ENCODE measurements around the gene MPDU1. TPM values are rescaled to one million over a fixed set of nuclear protein-coding genes. Genes with fewer than 3 reads are reported as not detected.

MPDU1 gene
- total RNA-seq, 2 experiments from 2014 or later = 50.9 to 51.4 TPM

DNA sequence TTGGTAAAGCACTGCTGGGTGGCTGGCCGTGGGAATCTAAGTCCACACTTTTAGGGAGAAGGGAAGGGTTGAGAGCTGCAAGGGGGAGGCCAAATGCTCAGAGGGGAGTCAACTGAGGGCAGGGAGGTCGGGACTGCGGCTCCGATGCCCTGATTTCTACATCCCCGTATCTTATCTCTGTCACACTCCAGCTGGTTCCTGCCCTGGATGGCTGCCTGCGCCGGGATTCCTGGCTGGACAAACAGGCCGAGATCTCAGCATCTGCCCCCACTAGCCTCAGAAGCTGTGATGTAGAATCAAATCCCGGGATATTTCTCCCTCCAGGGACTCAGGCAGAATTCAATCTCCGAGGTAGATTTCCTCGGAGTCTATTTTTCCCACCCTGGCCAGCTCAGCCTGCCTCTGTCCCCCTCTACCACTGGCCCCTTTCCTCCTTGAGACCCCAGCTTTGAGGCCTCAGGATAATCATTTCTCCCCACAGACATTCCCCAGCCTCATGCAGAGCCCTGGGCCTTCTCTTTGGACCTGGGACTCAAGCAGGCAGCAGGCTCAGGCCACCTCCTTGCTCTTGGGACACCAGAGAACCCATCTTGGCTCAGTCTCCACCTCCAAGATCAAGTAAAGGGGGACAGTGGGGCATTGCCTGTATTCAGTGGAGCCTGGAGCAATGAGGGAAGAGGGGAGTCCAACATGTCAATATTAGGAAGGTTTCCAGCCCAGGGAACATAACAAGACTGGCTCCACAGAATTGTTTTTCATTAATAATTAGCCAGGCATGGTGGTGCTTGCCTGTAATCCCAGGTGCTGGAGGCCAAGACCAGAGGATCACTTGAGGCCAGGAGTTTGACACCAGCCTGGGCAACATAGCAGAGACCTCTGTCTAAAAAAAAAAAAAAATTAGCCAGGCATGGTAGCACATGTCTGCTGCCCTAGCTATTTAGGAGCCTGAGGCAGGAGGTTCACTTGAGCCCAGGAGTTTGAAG, 48.0 kb downstream of the MPDU1 start:
- no peak overlapping the region for H3K27ac Mint-ChIP-seq
- H3K4me3 Mint-ChIP-seq = no peak overlapping the region
- peaks cover 8% of the 10 kb centered on the region for H3K4me1 Mint-ChIP-seq (ENCODE audit: low read depth)
- POLR2A ChIA-PET = interaction anchor here (0.5 to 1.2 kb wide), 6 partner anchors 19 to 75 kb away, joined by 3 to 4 read pairs (median 3); partner anchors contain the start of genes ATP1B2, TP53 and WRAP53
- ATAC-seq (no peak), DNase-seq (no peak)
- intact Hi-C loops (cut with micrococcal nuclease) = loop anchor here (5.0 kb wide), 1 partner anchor 56 kb away; the partner anchor contains the start of genes TP53 and WRAP53
- CTCF ChIA-PET = interaction anchor here (0.8 to 5.9 kb wide), 11 partner anchors 11 to 243 kb away, joined by 3 to 63 read pairs (median 3); partner anchors contain the start of genes FXR2, TP53 and WRAP53
- TF ChIP-seq, protein P1, sequence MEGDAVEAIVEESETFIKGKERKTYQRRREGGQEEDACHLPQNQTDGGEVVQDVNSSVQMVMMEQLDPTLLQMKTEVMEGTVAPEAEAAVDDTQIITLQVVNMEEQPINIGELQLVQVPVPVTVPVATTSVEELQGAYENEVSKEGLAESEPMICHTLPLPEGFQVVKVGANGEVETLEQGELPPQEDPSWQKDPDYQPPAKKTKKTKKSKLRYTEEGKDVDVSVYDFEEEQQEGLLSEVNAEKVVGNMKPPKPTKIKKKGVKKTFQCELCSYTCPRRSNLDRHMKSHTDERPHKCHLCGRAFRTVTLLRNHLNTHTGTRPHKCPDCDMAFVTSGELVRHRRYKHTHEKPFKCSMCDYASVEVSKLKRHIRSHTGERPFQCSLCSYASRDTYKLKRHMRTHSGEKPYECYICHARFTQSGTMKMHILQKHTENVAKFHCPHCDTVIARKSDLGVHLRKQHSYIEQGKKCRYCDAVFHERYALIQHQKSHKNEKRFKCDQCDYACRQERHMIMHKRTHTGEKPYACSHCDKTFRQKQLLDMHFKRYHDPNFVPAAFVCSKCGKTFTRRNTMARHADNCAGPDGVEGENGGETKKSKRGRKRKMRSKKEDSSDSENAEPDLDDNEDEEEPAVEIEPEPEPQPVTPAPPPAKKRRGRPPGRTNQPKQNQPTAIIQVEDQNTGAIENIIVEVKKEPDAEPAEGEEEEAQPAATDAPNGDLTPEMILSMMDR (IDR thresholded peaks at IDR 0.05) = no peak
- H3K9me3 Mint-ChIP-seq = no peaks in the 10 kb centered on the region
- H3K27me3 Mint-ChIP-seq = no peaks in the 10 kb centered on the region
- H3K36me3 Mint-ChIP-seq (ENCODE audit: low read depth) = no peaks in the 10 kb centered on the region

DNA sequence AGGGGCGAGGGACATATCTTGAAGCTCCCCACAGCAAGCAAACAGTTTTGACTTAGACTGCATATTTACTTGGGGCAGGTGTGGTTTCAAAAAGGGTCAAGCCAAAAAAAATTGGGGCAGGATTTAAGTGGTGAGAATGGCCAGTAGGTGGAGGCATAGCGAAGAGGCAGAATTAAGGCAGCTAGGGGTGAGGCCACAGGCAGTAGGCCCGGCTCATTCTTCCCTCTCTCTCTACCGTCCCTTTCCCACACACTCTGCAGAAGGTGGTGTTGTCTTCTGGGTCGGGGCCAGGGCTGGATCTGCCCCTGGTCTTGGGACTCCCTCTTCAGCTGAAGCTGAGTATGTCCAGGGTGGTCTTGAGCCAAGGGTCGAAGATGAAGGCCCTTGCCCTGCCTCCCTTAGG, 48.8 kb downstream of the MPDU1 start:
- intact Hi-C loops (cut with micrococcal nuclease) = loop anchor here (5.0 kb wide), 1 partner anchor 55 kb away; the partner anchor contains the start of genes TP53 and WRAP53
- peak; percentile 48 for ATAC-seq
- ChIA-PET POLR2A (interaction anchor here (0.5 to 1.4 kb wide), 9 partner anchors 16 to 74 kb away, joined by 3 to 4 read pairs (median 3); partner anchors contain the start of genes ATP1B2, TP53 and WRAP53), CTCF (interaction anchor here (0.8 to 5.9 kb wide), 11 partner anchors 10 to 244 kb away, joined by 3 to 63 read pairs (median 3); partner anchors contain the start of genes ATP1B2, FXR2, TP53 and WRAP53)
- H3K27me3 Mint-ChIP-seq = no peaks in the 10 kb centered on the region
- no peak overlapping the region for H3K4me3 Mint-ChIP-seq
- H3K36me3 Mint-ChIP-seq (ENCODE audit: low read depth) = no peaks in the 10 kb centered on the region
- no peaks in the 10 kb centered on the region for H3K9me3 Mint-ChIP-seq
- H3K27ac Mint-ChIP-seq = no peak overlapping the region
- TF ChIP-seq, protein P1 (IDR thresholded peaks at IDR 0.05) = peak; percentile 56
- DNase-seq = peak; percentile 60
- H3K4me1 Mint-ChIP-seq (ENCODE audit: low read depth) = peaks cover 3% of the 10 kb centered on the region

DNA sequence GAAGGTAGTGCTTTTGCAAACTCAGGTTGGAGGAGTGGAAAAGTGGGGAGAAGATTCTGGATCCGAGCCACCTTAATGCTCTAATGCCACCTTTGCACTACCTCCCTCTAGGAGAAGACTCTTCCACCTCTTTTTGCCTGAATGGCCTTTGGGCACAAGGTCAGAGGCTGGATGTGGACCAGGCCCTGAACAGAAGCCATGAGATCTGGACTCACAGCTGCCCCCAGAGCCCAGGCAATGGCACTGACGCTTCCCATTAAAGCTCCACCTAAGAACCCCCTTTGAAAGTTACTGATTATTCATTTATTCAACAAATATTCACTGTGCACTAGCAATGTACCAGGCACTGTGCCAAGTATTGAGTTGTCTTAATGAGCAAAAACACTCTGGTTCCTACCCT, 49.4 kb downstream of the MPDU1 start:
- Mint-ChIP-seq H3K36me3 (ENCODE audit: low read depth) (no peaks in the 10 kb centered on the region), H3K27me3 (no peaks in the 10 kb centered on the region), H3K4me1 (ENCODE audit: low read depth) (no peaks in the 10 kb centered on the region), H3K9me3 (no peaks in the 10 kb centered on the region), H3K27ac (no peak overlapping the region), H3K4me3 (no peak overlapping the region)
- CTCF ChIA-PET = interaction anchor here (1.0 to 5.9 kb wide), 9 partner anchors 10 to 244 kb away, joined by 3 to 63 read pairs (median 4); partner anchors contain the start of genes ATP1B2, FXR2, TP53 and WRAP53
- TF ChIP-seq, protein P1 (IDR thresholded peaks at IDR 0.05) = no peak
- DNase-seq = no peak
- intact Hi-C loops (cut with micrococcal nuclease) = loop anchor here (5.0 kb wide), 1 partner anchor 54 kb away; the partner anchor contains the start of genes TP53 and WRAP53
- POLR2A ChIA-PET = interaction anchor here (0.6 to 1.4 kb wide), 5 partner anchors 15 to 64 kb away, joined by 3 to 4 read pairs (median 4); partner anchors contain the start of genes ATP1B2 and TP53
- ATAC-seq = no peak

DNA sequence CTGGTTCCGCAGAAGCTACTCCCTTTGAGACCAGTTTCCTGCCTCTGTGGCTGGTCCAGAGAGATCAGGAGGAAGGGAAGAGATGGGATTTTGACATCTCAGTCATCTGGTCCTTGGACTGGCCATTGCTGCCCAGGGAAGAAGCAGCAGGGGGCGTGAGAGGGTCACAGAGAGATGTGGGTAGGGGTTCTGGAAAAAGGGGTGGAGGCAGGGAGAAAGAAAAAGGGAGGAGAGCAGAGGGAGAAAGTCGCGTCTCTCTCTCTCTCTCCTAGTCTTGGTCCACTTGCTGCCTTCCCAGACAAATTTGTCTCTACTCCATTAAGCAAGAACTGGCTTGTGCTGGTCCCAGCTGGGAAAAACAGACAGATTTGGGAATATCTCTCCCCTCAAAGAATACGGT, 50.7 kb downstream of the MPDU1 start:
- ATAC-seq (peak; percentile 46), DNase-seq (peak; percentile 49)
- CTCF ChIA-PET = interaction anchor here (0.9 to 5.9 kb wide), 7 partner anchors 17 to 82 kb away, joined by 3 to 63 read pairs (median 4); partner anchors contain the start of genes ATP1B2, FXR2, TP53 and WRAP53
- no peak overlapping the region for H3K4me3 Mint-ChIP-seq
- intact Hi-C loops (cut with micrococcal nuclease) = loop anchor here (5.0 kb wide), 1 partner anchor 53 kb away; the partner anchor contains the start of genes TP53 and WRAP53
- H3K36me3 Mint-ChIP-seq (ENCODE audit: low read depth) = no peaks in the 10 kb centered on the region
- POLR2A ChIA-PET = interaction anchor here (0.9 to 2.4 kb wide), 2 partner anchors 12 to 53 kb away, joined by 3 to 9 read pairs; partner anchors contain the start of gene TP53
- TF ChIP-seq, protein P1 (IDR thresholded peaks at IDR 0.05) = peak; percentile 42
- H3K4me1 Mint-ChIP-seq (ENCODE audit: low read depth) = no peaks in the 10 kb centered on the region
- no peaks in the 10 kb centered on the region for H3K9me3 Mint-ChIP-seq
- no peaks in the 10 kb centered on the region for H3K27me3 Mint-ChIP-seq
- H3K27ac Mint-ChIP-seq = no peak overlapping the region

Measured in activated CD8-positive, alpha-beta T cell treated with anti-CD3 and anti-CD28 coated beads for 36 hours (primary cell).